Pancreas (tissue), 10 donors: ENCODE data around the gene PRKCE. TPM values are rescaled to one million over a fixed set of nuclear protein-coding genes. Genes with fewer than 3 reads are reported as not detected.

Experiments
- ATAC-seq, 4 donors: fragments of 200-7000 bp; cut with Tn5 transposase; one replicate each; pipeline versions ENCODE4 v1.8.0 to v1.9.1; 2020; ENCODE audit warnings: mild to moderate bottlenecking in 4 of 4, moderate library complexity in 4 of 4
- DNase-seq, 6 donors: peaks; one replicate each; pipeline ENCODE4 v3.0.0-alpha.2; 2020
- FAIRE-seq: peaks from 2 replicates; lab custom pipeline; 2012; peaks lifted over from hg19 to GRCh38; lab: Jason Lieb, UNC
- H3K27ac ChIP-seq, 4 donors: fragments of 200-600 bp; sonication (generic); 1 replicate in 3 of 4; 2 replicates in 1 of 4; pipeline versions ENCODE4 v1.5.0 to v1.8.0; 2020
- H3K27me3 ChIP-seq, 4 donors: fragments of 200-600 bp; one replicate each; pipeline ENCODE4 v1.8.0; 2021
- H3K36me3 ChIP-seq, 3 donors: fragments of 200-600 bp; sonication (generic) in 1 of 3; one replicate each; pipeline versions ENCODE4 v1.5.0 to v1.8.0; 2020 to 2021
- H3K4me1 ChIP-seq, 3 donors: fragments of 200-600 bp; one replicate each; pipeline ENCODE4 v1.8.0; 2021
- H3K4me3 ChIP-seq, 4 donors: fragments of 200-600 bp; sonication (generic) in 2 of 4; one replicate each; pipeline versions ENCODE4 v1.5.0 to v1.8.0; 2020 to 2021
- H3K9me3 ChIP-seq, 4 donors: fragments of 200-600 bp; one replicate each; pipeline ENCODE4 v1.8.0; 2021
- CTCF ChIP-seq, 4 donors: fragments of 200-600 bp; sonication (generic) in 3 of 4; IDR thresholded peaks; one replicate each; pipeline versions ENCODE4 v1.5.0 to v1.8.0; 2021; ENCODE audit warnings: antibody characterized with exemption in 4 of 4
- WGBS, 2 donors: extraction: QIAGEN DNeasy Blood & Tissue Kit; methylation state at CpG; one replicate each; pipeline ENCODE4 v1.1.7; 2013; 5-methylcytosine and 5-hydroxymethylcytosine counted together
- intact Hi-C, 3 donors: fragments of 100-400 bp; cut with DNase I; formaldehyde crosslinking; loops; one replicate each; pipeline versions ENCODE4 v1.11.1 to v1.14.2; 2022
- polyA plus RNA-seq, 2 donors: library from polyadenylated mRNA; stranded (reverse); fragments of 200-250 nt; gene quantifications; one replicate each; pipeline ENCODE4 v1.2.3, GENCODE V29; 2013
- total RNA-seq, 6 donors: library from RNA; stranded (reverse); fragmentation: NEBNext Ultra II Directional in 4 of 6; extraction: Animal tissue kit (Norgen Biotek cat#: 25700) in 4 of 6; gene quantifications; one replicate each; pipeline versions ENCODE4 v1.2.1 to v1.2.4, GENCODE V29; 2021 to 2023
- donor health status: healthy with polysubstance abuse.
- donor health status: DM: no; HTN: no; CAD: no; lungs with moderate emphysema.
- donor health status: DM: no; HTN: no; CAD: no.
- donor health status: control.
- donor health status: control.
- donor health status: Bipolar disorder and iron deficiency.
- donor health status: DM: yes; HTN: yes; CAD: no.
- donor health status: DM: no; HTN: no; CAD: no.
- donor health status: DM: no; HTN: no; CAD: no.
- donor health status: DM: yes; HTN: yes; CAD: no.

Gene PRKCE
- total and polyA plus RNA-seq, 8 donors = 4.0 to 19.4 (median 10.0) TPM

GRCh38 chr2:45981384-45981930, 330.0 kb downstream of the PRKCE start:
- 84 to 93% methylated on average over 4 of the region's 4 CpGs for WGBS, 2 donors
- Histone ChIP-seq H3K27me3 (no peaks in the 10 kb centered on the region), H3K27ac (no peak overlapping the region), H3K9me3 (no peaks in the 10 kb centered on the region), H3K4me3 (no peak overlapping the region), H3K4me1 (no peaks in the 10 kb centered on the region), H3K36me3 (no peaks in the 10 kb centered on the region)
- DNase-seq = no peak
- intact Hi-C loops = no loop called here
- FAIRE-seq = no peak
- no peak for TF ChIP-seq CTCF (IDR thresholded peaks at IDR 0.05)
- ATAC-seq = no peak

GRCh38 chr2:45982096-45982495, 330.6 kb downstream of the PRKCE start:
- WGBS, 2 donors = 95 to 96% methylated on average over 7 of the region's 7 CpGs
- Histone ChIP-seq H3K9me3 (no peaks in the 10 kb centered on the region), H3K4me1 (no peaks in the 10 kb centered on the region), H3K4me3 (no peak overlapping the region), H3K27ac (no peak overlapping the region), H3K27me3 (no peaks in the 10 kb centered on the region), H3K36me3 (no peaks in the 10 kb centered on the region)
- TF ChIP-seq CTCF (IDR thresholded peaks at IDR 0.05) = no peak
- intact Hi-C loops = no loop called here
- FAIRE-seq (no peak), DNase-seq (no peak), ATAC-seq (no peak)

- DNase-seq (no peak), ATAC-seq (no peak), FAIRE-seq (no peak)
- no peaks in the 10 kb centered on the region for H3K4me1 ChIP-seq
- no peaks in the 10 kb centered on the region for H3K27me3 ChIP-seq
- TF ChIP-seq CTCF (IDR thresholded peaks at IDR 0.05) = no peak
- 90% methylated on average over 7 of the region's 7 CpGs for WGBS, 2 donors
- H3K9me3 ChIP-seq = no peaks in the 10 kb centered on the region
- no peaks in the 10 kb centered on the region for H3K36me3 ChIP-seq
- no peak overlapping the region for H3K4me3 ChIP-seq
- no peak overlapping the region for H3K27ac ChIP-seq
- intact Hi-C loops = no loop called here
These were observed 331.7 kb downstream of the PRKCE start for GRCh38 chr2:45983213-45983612.

GRCh38 chr2:45984366-45984765, 332.9 kb downstream of the PRKCE start:
- FAIRE-seq (no peak), DNase-seq (no peak), ATAC-seq (no peak)
- intact Hi-C loops = no loop called here
- TF ChIP-seq CTCF (IDR thresholded peaks at IDR 0.05) = no peak
- H3K36me3 ChIP-seq = no peaks in the 10 kb centered on the region
- H3K27me3 ChIP-seq = no peaks in the 10 kb centered on the region
- 96 to 97% methylated on average over 7 of the region's 7 CpGs for WGBS, 2 donors
- H3K27ac ChIP-seq = no peak overlapping the region
- H3K9me3 ChIP-seq = no peaks in the 10 kb centered on the region
- H3K4me3 ChIP-seq = no peak overlapping the region
- no peaks in the 10 kb centered on the region for H3K4me1 ChIP-seq

- DNase-seq = no peak
- WGBS, 2 donors = 92 to 93% methylated on average over 13 of the region's 13 CpGs
- no peak for TF ChIP-seq CTCF (IDR thresholded peaks at IDR 0.05)
- ATAC-seq = no peak
- no peaks in the 10 kb centered on the region for H3K4me1 ChIP-seq
- no peak overlapping the region for H3K27ac ChIP-seq
- intact Hi-C loops = no loop called here
- H3K9me3 ChIP-seq = no peaks in the 10 kb centered on the region
- no peaks in the 10 kb centered on the region for H3K27me3 ChIP-seq
- FAIRE-seq = no peak
- no peak overlapping the region for H3K4me3 ChIP-seq
- H3K36me3 ChIP-seq = no peaks in the 10 kb centered on the region
These were observed 333.5 kb downstream of the PRKCE start for GRCh38 chr2:45984896-45985473.
